Measurements from ENCODE around the gene CD36.

DNA sequence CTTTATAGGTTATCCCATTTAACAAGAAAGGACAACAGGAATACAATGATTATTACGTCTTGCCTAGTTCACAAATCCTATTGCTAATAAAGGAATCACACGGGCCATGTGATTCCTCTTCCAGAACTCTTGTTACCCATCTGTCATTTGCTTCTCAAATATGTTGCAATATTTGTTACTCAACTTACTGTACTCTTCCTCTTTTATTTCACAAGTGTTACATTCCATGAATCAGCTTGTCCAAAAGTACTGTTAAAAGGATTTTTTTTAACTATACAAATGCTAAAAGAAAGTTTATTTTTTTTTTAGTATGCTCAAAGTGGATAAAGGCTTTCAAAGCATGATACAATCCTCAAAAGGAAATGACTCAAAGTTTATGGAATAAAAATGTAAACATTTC, 3.9 kb upstream of the CD36 start:
- TF ChIP-seq EZH2 (IDR thresholded peaks at IDR 0.05; ENCODE audit: low read length, unreplicated experiment) (no peak), EZH2phosphoT487 (IDR thresholded peaks at IDR 0.05; ENCODE audit: borderline replicate concordance, low read length) (no peak)
- TF ChIP-seq, protein P1, sequence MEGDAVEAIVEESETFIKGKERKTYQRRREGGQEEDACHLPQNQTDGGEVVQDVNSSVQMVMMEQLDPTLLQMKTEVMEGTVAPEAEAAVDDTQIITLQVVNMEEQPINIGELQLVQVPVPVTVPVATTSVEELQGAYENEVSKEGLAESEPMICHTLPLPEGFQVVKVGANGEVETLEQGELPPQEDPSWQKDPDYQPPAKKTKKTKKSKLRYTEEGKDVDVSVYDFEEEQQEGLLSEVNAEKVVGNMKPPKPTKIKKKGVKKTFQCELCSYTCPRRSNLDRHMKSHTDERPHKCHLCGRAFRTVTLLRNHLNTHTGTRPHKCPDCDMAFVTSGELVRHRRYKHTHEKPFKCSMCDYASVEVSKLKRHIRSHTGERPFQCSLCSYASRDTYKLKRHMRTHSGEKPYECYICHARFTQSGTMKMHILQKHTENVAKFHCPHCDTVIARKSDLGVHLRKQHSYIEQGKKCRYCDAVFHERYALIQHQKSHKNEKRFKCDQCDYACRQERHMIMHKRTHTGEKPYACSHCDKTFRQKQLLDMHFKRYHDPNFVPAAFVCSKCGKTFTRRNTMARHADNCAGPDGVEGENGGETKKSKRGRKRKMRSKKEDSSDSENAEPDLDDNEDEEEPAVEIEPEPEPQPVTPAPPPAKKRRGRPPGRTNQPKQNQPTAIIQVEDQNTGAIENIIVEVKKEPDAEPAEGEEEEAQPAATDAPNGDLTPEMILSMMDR (conservative IDR thresholded peaks at IDR 0.05; ENCODE audit: low read depth, low read length): no peak

Data from PC-3 (cell line).